A673 (cell line): Measurements from ENCODE around the gene LRP1B.

Experiments
- EZH2 ChIP-seq: fragments of 200-600 bp; sonication (generic); IDR thresholded peaks from 2 replicates; pipeline ENCODE4 v1.6.1; 2017; ENCODE audit warnings: borderline replicate concordance, low read depth, mild to moderate bottlenecking, mixed read lengths, antibody characterized with exemption, low read length; ENCODE audit not compliant: poor library complexity, severe bottlenecking
- TF ChIP-seq, protein P1 (sequence below): fragments of 300-800, 200-600 bp; sonication (generic); conservative IDR thresholded peaks from 2 replicates; pipeline ENCODE4 v1.5.1; 2017; ENCODE audit warnings: low read depth, mild to moderate bottlenecking, antibody characterized with exemption, low read length, moderate library complexity, mixed read lengths

DNA sequence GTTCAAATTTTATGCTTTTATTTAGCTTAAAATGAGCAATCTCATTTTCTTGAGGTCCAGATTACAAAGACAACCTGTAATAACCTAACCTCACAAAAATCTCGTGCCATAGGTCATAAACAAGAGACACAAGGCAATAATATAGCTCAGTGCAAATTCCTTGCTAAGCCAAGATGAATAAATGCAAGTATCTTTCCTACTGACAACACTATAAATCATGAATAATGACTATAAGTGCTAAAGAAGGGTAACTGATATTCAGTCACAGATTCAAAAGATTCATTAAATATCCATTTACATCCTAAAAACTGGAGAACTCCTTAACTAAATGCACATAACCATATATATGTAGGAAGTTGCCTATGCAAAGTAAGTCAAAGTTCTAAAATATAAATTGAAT is 1641.6 kb downstream of the LRP1B start:
- TF ChIP-seq, protein P1, sequence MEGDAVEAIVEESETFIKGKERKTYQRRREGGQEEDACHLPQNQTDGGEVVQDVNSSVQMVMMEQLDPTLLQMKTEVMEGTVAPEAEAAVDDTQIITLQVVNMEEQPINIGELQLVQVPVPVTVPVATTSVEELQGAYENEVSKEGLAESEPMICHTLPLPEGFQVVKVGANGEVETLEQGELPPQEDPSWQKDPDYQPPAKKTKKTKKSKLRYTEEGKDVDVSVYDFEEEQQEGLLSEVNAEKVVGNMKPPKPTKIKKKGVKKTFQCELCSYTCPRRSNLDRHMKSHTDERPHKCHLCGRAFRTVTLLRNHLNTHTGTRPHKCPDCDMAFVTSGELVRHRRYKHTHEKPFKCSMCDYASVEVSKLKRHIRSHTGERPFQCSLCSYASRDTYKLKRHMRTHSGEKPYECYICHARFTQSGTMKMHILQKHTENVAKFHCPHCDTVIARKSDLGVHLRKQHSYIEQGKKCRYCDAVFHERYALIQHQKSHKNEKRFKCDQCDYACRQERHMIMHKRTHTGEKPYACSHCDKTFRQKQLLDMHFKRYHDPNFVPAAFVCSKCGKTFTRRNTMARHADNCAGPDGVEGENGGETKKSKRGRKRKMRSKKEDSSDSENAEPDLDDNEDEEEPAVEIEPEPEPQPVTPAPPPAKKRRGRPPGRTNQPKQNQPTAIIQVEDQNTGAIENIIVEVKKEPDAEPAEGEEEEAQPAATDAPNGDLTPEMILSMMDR = no peak
- TF ChIP-seq EZH2 = no peak
